AG04449 (cell line): ENCODE results near the gene RIT2.
"Not testable (repeated sequence)": the region's sequence is repeated elsewhere in the genome, so short reads cannot be mapped to it uniquely, and the experiment has no call there.

ENCODE experiments used
- CTCF ChIA-PET: fragments of 350-600 bp; formaldehyde crosslinking; extraction: SDS; loops from one replicate; lab custom pipeline; 2021; ENCODE audit warnings: antibody characterized with exemption; lab: Yijun Ruan, JAX
- POLR2A ChIA-PET: fragments of 400-600, 350-600 bp; formaldehyde crosslinking; extraction: SDS; loops from one replicate; lab custom pipeline; 2020; ENCODE audit warnings: antibody characterized with exemption, inconsistent platforms; lab: Yijun Ruan, JAX
- DNase-seq: peaks from one replicate; pipeline ENCODE4 v3.0.0-alpha.2; 2010; ENCODE audit warnings: low read depth, low spot score
- H3K4me3 ChIP-seq: 2 replicates; pipeline ENCODE4 v1.5.1; 2011; ENCODE audit warnings: low read depth, mild to moderate bottlenecking, control low read depth, low read length
- TF ChIP-seq, protein P1 (sequence below): IDR thresholded peaks from one replicate; pipeline ENCODE4 v1.5.1; 2011; ENCODE audit warnings: mild to moderate bottlenecking, moderate library complexity, low read length, control low read depth, inconsistent platforms; ENCODE audit not compliant: insufficient read depth; ENCODE audit errors: missing control alignments

RIT2 gene

DNA sequence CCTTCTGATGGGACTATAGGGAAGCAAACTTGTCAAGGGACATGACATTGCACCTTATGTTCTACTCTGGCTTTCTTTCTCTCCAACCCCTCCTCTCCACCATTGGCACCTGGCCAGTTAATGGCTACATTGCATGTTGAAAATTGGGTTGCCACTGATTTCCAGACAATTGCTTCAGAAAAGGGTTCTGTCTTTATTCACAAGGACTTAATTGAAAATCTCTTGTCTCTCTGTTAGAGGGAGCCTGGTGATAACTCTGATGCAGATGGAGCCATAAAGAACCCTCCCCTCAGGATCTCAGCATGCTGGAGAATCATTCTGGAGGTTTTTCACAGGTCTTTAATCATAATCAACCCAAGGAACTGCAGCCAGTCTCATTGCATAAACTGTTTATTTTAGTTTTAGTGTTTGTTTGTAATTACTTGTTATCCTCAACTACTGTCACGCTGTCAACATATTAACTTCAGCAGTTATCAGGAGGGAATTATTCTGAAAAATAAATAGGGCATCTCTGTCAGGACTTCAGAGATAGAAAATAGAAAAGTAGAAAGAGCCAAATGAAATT lies 316.8 kb downstream of the RIT2 start:
- CTCF ChIA-PET: no interaction called here
- no peak overlapping the region for H3K4me3 ChIP-seq
- POLR2A ChIA-PET: no interaction called here
- TF ChIP-seq, protein P1, sequence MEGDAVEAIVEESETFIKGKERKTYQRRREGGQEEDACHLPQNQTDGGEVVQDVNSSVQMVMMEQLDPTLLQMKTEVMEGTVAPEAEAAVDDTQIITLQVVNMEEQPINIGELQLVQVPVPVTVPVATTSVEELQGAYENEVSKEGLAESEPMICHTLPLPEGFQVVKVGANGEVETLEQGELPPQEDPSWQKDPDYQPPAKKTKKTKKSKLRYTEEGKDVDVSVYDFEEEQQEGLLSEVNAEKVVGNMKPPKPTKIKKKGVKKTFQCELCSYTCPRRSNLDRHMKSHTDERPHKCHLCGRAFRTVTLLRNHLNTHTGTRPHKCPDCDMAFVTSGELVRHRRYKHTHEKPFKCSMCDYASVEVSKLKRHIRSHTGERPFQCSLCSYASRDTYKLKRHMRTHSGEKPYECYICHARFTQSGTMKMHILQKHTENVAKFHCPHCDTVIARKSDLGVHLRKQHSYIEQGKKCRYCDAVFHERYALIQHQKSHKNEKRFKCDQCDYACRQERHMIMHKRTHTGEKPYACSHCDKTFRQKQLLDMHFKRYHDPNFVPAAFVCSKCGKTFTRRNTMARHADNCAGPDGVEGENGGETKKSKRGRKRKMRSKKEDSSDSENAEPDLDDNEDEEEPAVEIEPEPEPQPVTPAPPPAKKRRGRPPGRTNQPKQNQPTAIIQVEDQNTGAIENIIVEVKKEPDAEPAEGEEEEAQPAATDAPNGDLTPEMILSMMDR: no peak
- DNase-seq: no peak

DNA sequence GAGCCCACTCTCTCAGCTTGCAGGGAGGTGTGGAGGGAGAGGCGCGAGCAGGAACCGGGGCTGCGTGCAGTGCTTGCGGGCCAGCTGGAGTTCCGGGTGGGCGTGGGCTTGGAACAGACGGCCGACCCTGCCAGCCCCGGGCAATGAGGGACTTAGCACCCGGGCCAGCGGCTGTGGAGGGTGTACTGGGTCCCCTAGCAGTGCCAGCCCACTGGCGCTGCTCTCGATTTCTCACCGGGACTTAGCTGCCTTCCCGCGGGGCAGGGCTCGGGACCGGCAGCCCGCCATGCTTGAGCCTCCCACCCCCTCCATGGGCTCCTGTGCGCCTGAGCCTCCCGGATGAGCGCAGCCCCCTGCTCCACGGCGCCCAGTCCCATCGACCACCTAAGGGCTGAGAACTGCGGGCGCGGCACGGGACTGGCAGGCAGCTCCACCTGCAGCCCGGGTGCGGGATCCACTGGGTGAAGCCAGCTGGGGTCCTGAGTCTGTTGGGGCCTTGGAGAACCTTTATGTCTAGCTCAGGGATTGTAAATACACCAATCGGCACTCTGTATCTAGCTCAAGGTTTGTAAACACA lies 320.2 kb downstream of the RIT2 start:
- POLR2A ChIA-PET, H3K4me3 ChIP-seq, CTCF ChIA-PET, DNase-seq: not testable (repeated sequence)

DNA sequence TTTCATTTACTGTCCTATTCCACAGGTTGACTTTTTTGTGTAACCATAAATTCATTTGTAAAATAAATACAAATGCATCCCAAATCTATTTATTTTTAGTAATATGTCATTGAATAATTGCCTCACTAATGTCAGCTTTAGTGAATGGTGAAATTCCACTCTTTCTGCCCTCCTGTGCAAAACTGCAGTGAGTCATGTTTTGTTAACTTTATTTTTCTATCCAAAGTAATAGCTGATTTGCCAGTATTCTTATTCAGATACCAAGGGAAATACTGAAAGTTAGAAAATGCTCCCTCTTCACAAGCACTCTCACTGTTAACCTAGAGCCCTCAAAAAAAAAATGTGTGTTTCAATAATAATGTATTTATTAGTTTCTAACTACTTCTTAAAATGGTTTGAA lies 322.8 kb downstream of the RIT2 start:
- ChIA-PET POLR2A (no interaction called here), CTCF (no interaction called here)
- no peak for DNase-seq
- no peak overlapping the region for H3K4me3 ChIP-seq
- TF ChIP-seq, protein P1: no peak

DNA sequence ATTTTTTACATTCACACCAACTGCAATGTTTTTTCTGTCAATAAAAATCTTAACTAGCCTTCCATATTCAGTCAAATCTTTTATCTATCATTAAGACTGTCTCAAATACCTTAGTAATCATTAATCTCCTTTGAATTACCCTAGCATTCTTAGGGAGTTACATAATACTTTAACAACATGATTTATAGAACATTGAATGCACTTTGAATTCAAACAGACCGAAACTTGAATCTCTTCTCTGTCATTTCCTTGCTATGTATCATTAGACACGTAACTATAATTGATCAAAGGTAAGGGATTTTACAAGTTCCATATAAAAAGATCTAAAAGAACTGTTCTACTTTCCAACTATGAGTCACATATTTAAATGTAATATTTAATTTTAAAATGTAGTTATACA lies 330.9 kb downstream of the RIT2 start:
- CTCF ChIA-PET: no interaction called here
- H3K4me3 ChIP-seq: no peak overlapping the region
- TF ChIP-seq, protein P1: no peak
- POLR2A ChIA-PET: no interaction called here
- no peak for DNase-seq

DNA sequence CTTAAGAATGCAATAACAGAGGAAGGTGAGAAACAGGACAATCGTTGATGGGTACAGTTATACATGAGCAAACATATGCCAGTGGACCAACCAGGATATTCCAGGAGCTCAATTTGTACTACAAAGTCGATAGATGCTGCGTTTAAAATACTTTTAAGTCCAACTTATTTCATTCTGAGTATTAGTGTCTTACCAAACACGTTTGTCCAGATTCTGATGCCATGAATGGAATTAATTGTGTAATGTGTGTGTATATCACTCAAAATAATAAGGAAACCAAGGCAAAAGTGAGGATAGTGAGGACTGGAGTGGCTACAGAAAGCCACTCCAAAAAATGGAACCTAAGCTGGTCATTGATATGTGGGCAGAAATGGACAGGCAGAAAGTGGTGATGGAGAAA lies 332.6 kb downstream of the RIT2 start:
- TF ChIP-seq, protein P1: no peak
- POLR2A ChIA-PET: no interaction called here
- no peak overlapping the region for H3K4me3 ChIP-seq
- CTCF ChIA-PET: no interaction called here
- DNase-seq: no peak

DNA sequence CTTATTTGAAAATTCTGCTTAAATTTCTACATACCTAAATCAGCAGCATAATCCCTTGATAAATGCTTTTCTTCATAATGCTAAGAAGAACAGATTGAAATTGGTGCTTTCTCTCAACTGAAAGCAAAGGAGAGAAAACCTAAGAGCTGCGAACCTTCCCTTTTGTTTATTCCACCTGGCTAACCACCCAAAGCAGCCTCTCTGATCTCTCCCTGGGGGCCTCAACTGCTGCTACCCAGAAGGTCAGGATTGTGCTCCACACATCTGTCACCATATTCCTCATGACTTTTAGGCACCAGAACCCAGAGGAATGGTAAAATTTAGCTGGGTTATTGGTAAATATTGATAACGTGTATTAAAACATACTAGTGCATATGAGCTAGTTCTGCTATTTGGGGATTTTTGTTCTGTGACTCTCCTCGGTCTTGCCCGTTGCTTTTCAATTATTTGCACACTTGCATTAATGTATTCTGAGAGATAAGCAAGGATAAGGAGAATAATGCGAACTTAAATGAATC lies 334.1 kb downstream of the RIT2 start:
- TF ChIP-seq, protein P1: no peak
- no peak for DNase-seq
- H3K4me3 ChIP-seq: no peak overlapping the region
- ChIA-PET CTCF (no interaction called here), POLR2A (no interaction called here)

DNA sequence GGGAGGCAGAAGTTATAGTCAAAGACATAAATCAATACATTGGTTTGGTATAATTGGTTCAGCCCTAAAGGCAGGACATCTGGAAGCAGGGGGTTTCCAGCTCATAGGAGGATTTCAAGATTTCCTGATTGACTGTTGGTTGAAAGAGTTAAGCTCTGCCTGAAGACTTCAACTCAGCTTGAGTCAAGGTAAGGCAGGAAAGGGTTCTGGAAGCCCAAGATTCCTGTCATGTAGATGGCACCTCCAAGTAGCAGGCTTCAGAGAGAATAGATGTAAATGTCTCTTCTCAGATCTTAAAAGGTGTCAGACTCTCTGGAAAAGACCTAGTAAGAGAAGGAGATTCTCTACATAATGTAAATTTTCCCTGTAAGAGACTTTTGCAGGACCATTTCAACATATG lies 335.3 kb downstream of the RIT2 start:
- no peak for DNase-seq
- ChIA-PET CTCF (no interaction called here), POLR2A (no interaction called here)
- H3K4me3 ChIP-seq: no peak overlapping the region
- TF ChIP-seq, protein P1: no peak
